Trophoblast cell (in vitro differentiated cells and primary cell): ENCODE results near the gene EPHB1.

ENCODE experiments used
- DNase-seq, 2 donors: peaks; one replicate each; pipeline ENCODE4 v3.0.0-alpha.2; 2016
- H2AFZ ChIP-seq: 2 replicates; pipeline ENCODE4 v1.6.1; 2013; ENCODE audit warnings: low read length, moderate library complexity, mild to moderate bottlenecking; ENCODE audit not compliant: insufficient read depth, poor library complexity
- H2AK5ac ChIP-seq: 2 replicates; pipeline ENCODE4 v1.6.1; 2013; ENCODE audit warnings: mild to moderate bottlenecking, low read length
- H2BK120ac ChIP-seq: 2 replicates; pipeline ENCODE4 v1.6.1; 2013; ENCODE audit warnings: low read length, mild to moderate bottlenecking, moderate library complexity; ENCODE audit not compliant: insufficient read depth, poor library complexity
- H2BK12ac ChIP-seq: 2 replicates; pipeline ENCODE4 v1.6.1; 2013; ENCODE audit warnings: mild to moderate bottlenecking, low read length, moderate library complexity
- H2BK5ac ChIP-seq: 2 replicates; pipeline ENCODE4 v1.6.1; 2013; ENCODE audit warnings: low read length, low read depth, moderate library complexity, mild to moderate bottlenecking; ENCODE audit not compliant: poor library complexity
- H3K14ac ChIP-seq: 2 replicates; pipeline ENCODE4 v1.6.1; 2013; ENCODE audit warnings: mild to moderate bottlenecking, low read length
- H3K18ac ChIP-seq: 2 replicates; pipeline ENCODE4 v1.6.1; 2013; ENCODE audit warnings: mild to moderate bottlenecking, low read length
- H3K23ac ChIP-seq: 2 replicates; pipeline ENCODE4 v1.6.1; 2013; ENCODE audit warnings: low read length
- H3K27ac ChIP-seq: 2 replicates; pipeline ENCODE4 v1.5.1; 2013; ENCODE audit warnings: low read depth, mild to moderate bottlenecking, inconsistent platforms, low read length, moderate library complexity
- H3K27me3 ChIP-seq: 2 replicates; pipeline ENCODE4 v1.6.1; 2013; ENCODE audit warnings: inconsistent platforms, mild to moderate bottlenecking, low read length, moderate library complexity; ENCODE audit not compliant: insufficient read depth
- H3K36me3 ChIP-seq, 2 experiments: 1 replicate in 1 of 2; 2 replicates in 1 of 2; pipeline ENCODE4 v1.6.1; 2013; ENCODE audit warnings: low read length in 2 of 2, mild to moderate bottlenecking in 2 of 2, moderate library complexity in 1 of 2; ENCODE audit not compliant: insufficient read depth in 2 of 2, control insufficient read depth in 1 of 2
- H3K4ac ChIP-seq: 2 replicates; pipeline ENCODE4 v1.6.1; 2013; ENCODE audit warnings: low read depth, mild to moderate bottlenecking, low read length, moderate library complexity
- H3K4me1 ChIP-seq, 2 experiments: 1 replicate in 1 of 2; 2 replicates in 1 of 2; pipeline ENCODE4 v1.6.1; 2013; ENCODE audit warnings: low read length in 2 of 2, mild to moderate bottlenecking in 2 of 2, moderate library complexity in 1 of 2; ENCODE audit not compliant: insufficient read depth in 2 of 2, control insufficient read depth in 1 of 2
- H3K4me2 ChIP-seq: 2 replicates; pipeline ENCODE4 v1.6.1; 2013; ENCODE audit warnings: inconsistent platforms, mild to moderate bottlenecking, low read length, moderate library complexity
- H3K4me3 ChIP-seq: 2 replicates; pipeline ENCODE4 v1.5.1; 2013; ENCODE audit warnings: mild to moderate bottlenecking, low read depth, low read length, inconsistent platforms
- H3K79me1 ChIP-seq: one replicate; pipeline ENCODE4 v1.6.1; 2013; ENCODE audit warnings: low read length
- H3K79me2 ChIP-seq: 2 replicates; pipeline ENCODE4 v1.6.1; 2013; ENCODE audit warnings: low read length, mild to moderate bottlenecking; ENCODE audit not compliant: control insufficient read depth, insufficient read depth, poor library complexity
- H3K9ac ChIP-seq: 2 replicates; pipeline ENCODE4 v1.6.1; 2013; ENCODE audit warnings: mild to moderate bottlenecking, low read length
- H3K9me3 ChIP-seq: 2 replicates; pipeline ENCODE4 v1.6.1; 2013; ENCODE audit warnings: low read depth, mild to moderate bottlenecking, control low read depth, inconsistent platforms, low read length; ENCODE audit not compliant: insufficient read depth
- H4K12ac ChIP-seq: 2 replicates; pipeline ENCODE4 v1.6.1; 2013; ENCODE audit warnings: low read depth, mild to moderate bottlenecking, low read length, moderate library complexity
- H4K8ac ChIP-seq: 2 replicates; pipeline ENCODE4 v1.6.1; 2013; ENCODE audit warnings: low read depth, mild to moderate bottlenecking, low read length, moderate library complexity
- H4K91ac ChIP-seq: one replicate; pipeline ENCODE4 v1.6.1; 2013; ENCODE audit warnings: low read depth, mild to moderate bottlenecking, low read length, moderate library complexity
- WGBS: extraction: QIAGEN DNeasy Blood & Tissue Kit; methylation state at CpG from one replicate; pipeline ENCODE4 v1.1.7; 2013; ENCODE audit warnings: missing lambda C conversion rate; ENCODE audit not compliant: insufficient read length, insufficient coverage; ENCODE audit errors: extremely low coverage; 5-methylcytosine and 5-hydroxymethylcytosine counted together

EPHB1 gene

GRCh38 chr3:134904776-134905646 is 110.0 kb downstream of the EPHB1 start:
- Histone ChIP-seq H3K23ac (no peak overlapping the region), H2AFZ (no peak overlapping the region), H4K12ac (no peak overlapping the region), H3K4me3 (no peak overlapping the region), H2AK5ac (no peak overlapping the region), H3K27me3 (no peaks in the 10 kb centered on the region), H3K9me3 (peaks cover 5% of the 10 kb centered on the region), H3K79me2 (no peaks in the 10 kb centered on the region), H2BK12ac (no peak overlapping the region), H3K36me3 (no peaks in the 10 kb centered on the region), H3K4me2 (no peak overlapping the region), H3K79me1 (no peaks in the 10 kb centered on the region), H3K14ac (no peak overlapping the region), H3K4ac (no peak overlapping the region), H2BK5ac (no peak overlapping the region), H3K9ac (no peak overlapping the region), H4K91ac (no peak overlapping the region), H3K27ac (no peak overlapping the region), H3K4me1 (no peaks in the 10 kb centered on the region), H2BK120ac (no peak overlapping the region), H3K18ac (no peak overlapping the region), H4K8ac (no peak overlapping the region)
- DNase-seq = peak in 1 of 2 donors; percentile 9
- no CpG with 5 or more reads among the region's 7 CpGs for WGBS

DNA sequence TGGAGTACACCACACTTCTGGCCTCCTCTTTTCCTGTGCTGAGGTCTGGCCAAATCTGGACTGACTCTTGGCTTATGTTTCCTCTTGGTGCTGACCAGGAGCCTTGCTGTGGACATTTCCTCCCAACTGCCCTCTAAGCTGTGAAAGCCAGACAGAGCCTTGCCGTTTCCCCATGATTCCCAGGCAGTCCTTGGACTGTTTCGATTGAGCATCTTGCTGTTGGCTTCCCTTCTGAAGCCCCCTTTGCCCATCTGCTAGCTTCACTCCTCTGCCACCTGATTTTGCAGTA is 110.5 kb downstream of the EPHB1 start:
- no peaks in the 10 kb centered on the region for H3K27me3 ChIP-seq
- H3K18ac ChIP-seq = no peak overlapping the region
- H3K4me3 ChIP-seq = no peak overlapping the region
- no peak overlapping the region for H3K9ac ChIP-seq
- H2BK12ac ChIP-seq = no peak overlapping the region
- no peak for DNase-seq
- no peaks in the 10 kb centered on the region for H3K79me2 ChIP-seq
- no peak overlapping the region for H4K8ac ChIP-seq
- no peak overlapping the region for H3K14ac ChIP-seq
- H3K79me1 ChIP-seq = no peaks in the 10 kb centered on the region
- H3K9me3 ChIP-seq = peaks cover 3% of the 10 kb centered on the region
- H3K23ac ChIP-seq = no peak overlapping the region
- no peak overlapping the region for H2BK120ac ChIP-seq
- no peak overlapping the region for H3K27ac ChIP-seq
- H3K4me1 ChIP-seq = no peaks in the 10 kb centered on the region
- no peak overlapping the region for H2AFZ ChIP-seq
- WGBS = no CpG with 5 or more reads among the region's 2 CpGs
- H3K36me3 ChIP-seq = no peaks in the 10 kb centered on the region
- no peak overlapping the region for H3K4me2 ChIP-seq
- H2AK5ac ChIP-seq = no peak overlapping the region
- no peak overlapping the region for H4K91ac ChIP-seq
- H2BK5ac ChIP-seq = no peak overlapping the region
- H3K4ac ChIP-seq = no peak overlapping the region
- H4K12ac ChIP-seq = no peak overlapping the region

- H3K4ac ChIP-seq = no peak overlapping the region
- no peak overlapping the region for H4K8ac ChIP-seq
- no peak overlapping the region for H2AK5ac ChIP-seq
- H3K18ac ChIP-seq = no peak overlapping the region
- H4K12ac ChIP-seq = no peak overlapping the region
- no peak overlapping the region for H3K9ac ChIP-seq
- H3K4me1 ChIP-seq = no peaks in the 10 kb centered on the region
- H2BK5ac ChIP-seq = no peak overlapping the region
- H2BK12ac ChIP-seq = no peak overlapping the region
- no peak overlapping the region for H2BK120ac ChIP-seq
- no peak overlapping the region for H2AFZ ChIP-seq
- no peaks in the 10 kb centered on the region for H3K36me3 ChIP-seq
- no peak for DNase-seq
- no peak overlapping the region for H3K4me2 ChIP-seq
- WGBS = no CpG with 5 or more reads among the region's 2 CpGs
- H3K23ac ChIP-seq = no peak overlapping the region
- no peak overlapping the region for H3K4me3 ChIP-seq
- no peak overlapping the region for H4K91ac ChIP-seq
- H3K9me3 ChIP-seq = peaks cover 4% of the 10 kb centered on the region
- H3K79me1 ChIP-seq = no peaks in the 10 kb centered on the region
- H3K27ac ChIP-seq = no peak overlapping the region
- no peaks in the 10 kb centered on the region for H3K27me3 ChIP-seq
- H3K14ac ChIP-seq = no peak overlapping the region
- H3K79me2 ChIP-seq = no peaks in the 10 kb centered on the region
Measured at GRCh38 chr3:134908271-134908670, 113.2 kb downstream of the EPHB1 start.

GRCh38 chr3:134910026-134910425 is 115.0 kb downstream of the EPHB1 start:
- Histone ChIP-seq H3K18ac (no peak overlapping the region), H3K4me3 (no peak overlapping the region), H3K36me3 (no peaks in the 10 kb centered on the region), H3K9me3 (peaks cover 4% of the 10 kb centered on the region), H2BK5ac (no peak overlapping the region), H3K23ac (no peak overlapping the region), H3K9ac (no peak overlapping the region), H3K79me2 (no peaks in the 10 kb centered on the region), H4K8ac (no peak overlapping the region), H4K91ac (no peak overlapping the region), H3K79me1 (no peaks in the 10 kb centered on the region), H2AK5ac (no peak overlapping the region), H3K27ac (no peak overlapping the region), H3K27me3 (no peaks in the 10 kb centered on the region), H2AFZ (no peak overlapping the region), H3K4me1 (no peaks in the 10 kb centered on the region), H3K14ac (no peak overlapping the region), H2BK12ac (no peak overlapping the region), H4K12ac (no peak overlapping the region), H3K4me2 (no peak overlapping the region), H3K4ac (no peak overlapping the region), H2BK120ac (no peak overlapping the region)
- WGBS = no CpG with 5 or more reads among the region's 2 CpGs
- DNase-seq = no peak
